ENCODE measurements around the gene C5orf15.
"Not testable (repeated sequence)": the region's sequence is repeated elsewhere in the genome, so short reads cannot be mapped to it uniquely, and the experiment has no call there.

Gene C5orf15

GRCh38 chr5:133936651-133937015 lies 31.8 kb downstream of the C5orf15 start:
- no peak overlapping the region for H3K4me3 ChIP-seq (ENCODE audit: control insufficient read depth, low read depth, low read length)
- TF ChIP-seq CTCF (IDR thresholded peaks at IDR 0.05; ENCODE audit: control insufficient read depth, insufficient read depth, low read depth, low read length, missing control alignments) = no peak
- no peak for DNase-seq (ENCODE audit: low read depth)

GRCh38 chr5:133935991-133936650 lies 32.3 kb downstream of the C5orf15 start:
- not testable (repeated sequence) for H3K4me3 ChIP-seq (ENCODE audit: control insufficient read depth, low read depth, low read length); DNase-seq (ENCODE audit: low read depth)

GRCh38 chr5:133935667-133935940 lies 32.8 kb downstream of the C5orf15 start:
- DNase-seq (ENCODE audit: low read depth) = no peak
- no peak overlapping the region for H3K4me3 ChIP-seq (ENCODE audit: control insufficient read depth, low read depth, low read length)
- TF ChIP-seq CTCF (IDR thresholded peaks at IDR 0.05; ENCODE audit: control insufficient read depth, insufficient read depth, low read depth, low read length, missing control alignments) = no peak

- TF ChIP-seq CTCF (IDR thresholded peaks at IDR 0.05; ENCODE audit: control insufficient read depth, insufficient read depth, low read depth, low read length, missing control alignments) = no peak
- DNase-seq (ENCODE audit: low read depth) = no peak
- H3K4me3 ChIP-seq (ENCODE audit: control insufficient read depth, low read depth, low read length) = no peak overlapping the region
These were observed 33.4 kb downstream of the C5orf15 start for GRCh38 chr5:133934822-133935666.

- DNase-seq (ENCODE audit: low read depth) = no peak
- TF ChIP-seq CTCF (IDR thresholded peaks at IDR 0.05; ENCODE audit: control insufficient read depth, insufficient read depth, low read depth, low read length, missing control alignments) = no peak
These were observed 34.1 kb downstream of the C5orf15 start for GRCh38 chr5:133934311-133934710.

GRCh38 chr5:133933670-133934295 lies 34.6 kb downstream of the C5orf15 start:
- no peak for DNase-seq (ENCODE audit: low read depth)
- TF ChIP-seq CTCF (IDR thresholded peaks at IDR 0.05; ENCODE audit: control insufficient read depth, insufficient read depth, low read depth, low read length, missing control alignments) = no peak
- no peak overlapping the region for H3K4me3 ChIP-seq (ENCODE audit: control insufficient read depth, low read depth, low read length)

More at GRCh38 chr5:133934311-133934710, 34.1 kb downstream of the C5orf15 start:
- H3K4me3 ChIP-seq (ENCODE audit: control insufficient read depth, low read depth, low read length) = no peak overlapping the region

GRCh38 chr5:133933169-133933509 lies 35.3 kb downstream of the C5orf15 start:
- no peak for TF ChIP-seq CTCF (IDR thresholded peaks at IDR 0.05; ENCODE audit: control insufficient read depth, insufficient read depth, low read depth, low read length, missing control alignments)
- DNase-seq (ENCODE audit: low read depth) = no peak
- no peak overlapping the region for H3K4me3 ChIP-seq (ENCODE audit: control insufficient read depth, low read depth, low read length)

Data from AG09309 (cell line).